ENCODE results near the gene NHSL2.

- no peak for TF ChIP-seq CTCF (conservative IDR thresholded peaks at IDR 0.05)
- TF ChIP-seq EZH2 (IDR thresholded peaks at IDR 0.05; ENCODE audit: low read depth), result no peak
Measured at GRCh38 chrX:72023071-72023470, 112.4 kb downstream of the NHSL2 start.

Measured in PC-9 (cell line).